GM12878 (cell line): Measurements from ENCODE around the gene CNRIP1. TPM values are rescaled to one million over a fixed set of nuclear protein-coding genes. Genes with fewer than 3 reads are reported as not detected.

Experiments
- ATAC-seq: fragments of 200-7000 bp; cut with Tn5 transposase; 3 replicates; pipeline ENCODE4 v1.9.1; 2020; ENCODE audit warnings: mild to moderate bottlenecking, moderate library complexity
- BruUV-seq: library from RNA; stranded (reverse); fragments of 400-500 nt; replicated peaks from 2 replicates; lab custom pipeline; 2021; lab: Mats Ljungman, UMichigan
- CTCF ChIA-PET: fragments of 300-600 bp; sonication (Branson Sonifier 250); formaldehyde crosslinking; extraction: SDS; loops from one replicate; lab custom pipeline; 2021; ENCODE audit warnings: inconsistent platforms; lab: Yijun Ruan, JAX
- POLR2A ChIA-PET: fragments of 350-600 bp; formaldehyde crosslinking; extraction: SDS; loops from one replicate; lab custom pipeline; 2021; ENCODE audit warnings: inconsistent platforms; lab: Charles Lee
- RAD21 ChIA-PET: fragments of 300-600 bp; sonication (Branson Sonifier 250); formaldehyde crosslinking; loops from one replicate; lab custom pipeline; 2023; ENCODE audit warnings: antibody characterized with exemption; ENCODE audit not compliant: unreplicated experiment; lab: Charles Lee
- SMC1A ChIA-PET: fragments of 300-600 bp; sonication (Branson Sonifier 250); formaldehyde crosslinking; loops from one replicate; lab custom pipeline; 2023; ENCODE audit not compliant: unreplicated experiment, uncharacterized antibody; lab: Charles Lee
- DNase-seq: peaks from one replicate; pipeline ENCODE4 v3.0.0-alpha.2; 2011; ENCODE audit warnings: low read depth, low spot score
- FAIRE-seq: peaks from 3 replicates; lab custom pipeline; 2011; peaks lifted over from hg19 to GRCh38; lab: Jason Lieb, UNC
- H2AFZ ChIP-seq: 2 replicates; pipeline ENCODE4 v1.6.0; 2011; ENCODE audit warnings: low read depth, low read length, control low read depth; ENCODE audit not compliant: control insufficient read depth
- H3K27ac ChIP-seq: 2 replicates; pipeline ENCODE4 v1.5.1; 2011; ENCODE audit warnings: control low read depth; ENCODE audit not compliant: control insufficient read depth, insufficient read depth
- H3K27me3 ChIP-seq, 2 experiments: replicated peaks in 1 of 2; 2 replicates each; pipeline versions ENCODE4 v1.6.0 to v1.6.1; 2011; ENCODE audit warnings: low read length in 1 of 2; ENCODE audit not compliant: control insufficient read depth in 2 of 2, insufficient read depth in 2 of 2
- H3K36me3 ChIP-seq, 2 experiments: 2 replicates each; pipeline ENCODE4 v1.5.1; 2011; ENCODE audit warnings: low read length in 1 of 2; ENCODE audit not compliant: control insufficient read depth in 2 of 2, insufficient read depth in 2 of 2
- H3K4me1 ChIP-seq: 2 replicates; pipeline ENCODE4 v1.6.1; 2011; ENCODE audit warnings: mild to moderate bottlenecking, low read length, moderate library complexity, mixed read lengths; ENCODE audit not compliant: control insufficient read depth, insufficient read depth
- H3K4me2 ChIP-seq: 2 replicates; pipeline ENCODE4 v1.6.0; 2011; ENCODE audit warnings: control low read depth; ENCODE audit not compliant: control insufficient read depth, insufficient read depth
- H3K4me3 ChIP-seq: fragments of 200-600 bp; sonication (generic); 2 replicates; pipeline ENCODE4 v1.5.1; 2016
- H3K79me2 ChIP-seq: 2 replicates; pipeline ENCODE4 v1.6.0; 2011; ENCODE audit warnings: low read length; ENCODE audit not compliant: control insufficient read depth, insufficient read depth
- H3K9ac ChIP-seq: 2 replicates; pipeline ENCODE4 v1.8.0; 2011; ENCODE audit warnings: low read length, control low read depth, mixed read lengths; ENCODE audit not compliant: control insufficient read depth, insufficient read depth
- H3K9me3 ChIP-seq: replicated peaks from 3 replicates; pipeline ENCODE4 v1.5.1; 2011; ENCODE audit warnings: mild to moderate bottlenecking, low read length; ENCODE audit not compliant: control insufficient read depth, insufficient read depth
- H4K20me1 ChIP-seq: 2 replicates; pipeline ENCODE4 v1.6.0; 2011; ENCODE audit not compliant: control insufficient read depth, insufficient read depth
- CBX5 ChIP-seq: sonication (generic); IDR thresholded peaks from 2 replicates; pipeline ENCODE4 v1.6.1; 2016; ENCODE audit warnings: low read depth, moderate library complexity, mild to moderate bottlenecking, inconsistent platforms
- CEBPB ChIP-seq, 2 experiments: fragments of 150-350 bp in 1 of 2; IDR thresholded peaks; 2 replicates each; pipeline ENCODE4 v1.6.1; 2012 to 2014; ENCODE audit warnings: low read depth in 2 of 2, low read length in 2 of 2, borderline replicate concordance in 1 of 2, inconsistent platforms in 1 of 2
- ESRRA ChIP-seq: IDR thresholded peaks from 2 replicates; pipeline ENCODE4 v1.6.1; 2012; ENCODE audit warnings: mild to moderate bottlenecking, low read length, improper control_type of control experiment
- MTA3 ChIP-seq: IDR thresholded peaks from 2 replicates; pipeline ENCODE4 v1.6.1; 2012; ENCODE audit warnings: low read length, inconsistent platforms, borderline replicate concordance
- POLR2AphosphoS5 ChIP-seq: IDR thresholded peaks from 2 replicates; pipeline ENCODE4 v1.6.1; 2011; ENCODE audit warnings: mild to moderate bottlenecking, low read length, inconsistent platforms
- RAD21 ChIP-seq: IDR thresholded peaks from 2 replicates; pipeline ENCODE4 v1.6.1; 2011; ENCODE audit warnings: mild to moderate bottlenecking, low read depth, low read length, moderate library complexity; ENCODE audit not compliant: insufficient read depth
- SMC3 ChIP-seq: IDR thresholded peaks from 2 replicates; pipeline ENCODE4 v1.6.1; 2011; ENCODE audit warnings: low read length, improper control_type of control experiment, borderline replicate concordance
- TAF1 ChIP-seq: IDR thresholded peaks from 2 replicates; pipeline ENCODE4 v1.6.1; 2011; ENCODE audit warnings: mild to moderate bottlenecking, low read depth, low read length, borderline replicate concordance
- TCF7 ChIP-seq: IDR thresholded peaks from 2 replicates; pipeline ENCODE4 v1.6.1; 2014; ENCODE audit warnings: antibody characterized with exemption, borderline replicate concordance
- YY1 ChIP-seq: IDR thresholded peaks from 2 replicates; pipeline ENCODE4 v1.6.1; 2011; ENCODE audit warnings: low read depth, mild to moderate bottlenecking, low read length
- ZNF592 ChIP-seq: fragments of 450-650 bp; IDR thresholded peaks from 2 replicates; pipeline ENCODE4 v1.6.1; 2017; ENCODE audit warnings: mild to moderate bottlenecking, moderate library complexity
- WGBS: methylation state at CpG from one replicate; pipeline ENCODE4 v1.1.6; 2016; ENCODE audit warnings: low lambda C conversion rate; ENCODE audit not compliant: insufficient replicate concordance, insufficient coverage; ENCODE audit errors: missing lambda C conversion rate; 5-methylcytosine and 5-hydroxymethylcytosine counted together
- in situ Hi-C: fragments of 300-500 bp; cut with MboI; formaldehyde crosslinking; loops from 9 replicates; pipeline ENCODE4 v1.14.3; 2018; ENCODE audit warnings: mixed read lengths
- intact Hi-C: fragments of 100-400 bp; cut with micrococcal nuclease; formaldehyde crosslinking; loops from one replicate; pipeline ENCODE4 v1.14.2; 2022; ENCODE audit not compliant: unreplicated experiment
- polyA plus RNA-seq, 11 experiments: library from polyadenylated mRNA; depleted of rRNA in 4 of 11; unstranded in 6 of 11; stranded (reverse) in 5 of 11; fragments of >200 nt; fragmentation: Nextera tagmentation in 4 of 11; fragmentation: Illumina TruSeq in 1 of 11; extraction: Ambion mirVana in 4 of 11; extraction: Trizol in 1 of 11; gene quantifications; 1 replicate in 1 of 11; 2 replicates in 10 of 11; pipeline versions ENCODE4 v1.2.1 to v1.2.3, GENCODE V29; 2011 to 2016; ENCODE audit warnings: inconsistent platforms in 2 of 11, missing spikeins in 2 of 11, low read depth in 1 of 11
- total RNA-seq, 4 experiments: library from RNA; depleted of rRNA in 3 of 4; stranded (reverse); fragments of >200 nt in 3 of 4; fragmentation: Illumina TruSeq in 1 of 4; extraction: Trizol in 1 of 4; gene quantifications; 2 replicates each; pipeline versions ENCODE4 v1.2.1 to v1.2.3, GENCODE V29; 2013 to 2021
- TF ChIP-seq, protein P1 (sequence below), 3 experiments: IDR thresholded peaks in 2 of 3; conservative IDR thresholded peaks in 1 of 3; 2 replicates each; pipeline ENCODE4 v1.5.1; 2011; ENCODE audit warnings: low read depth in 3 of 3, low read length in 3 of 3, mild to moderate bottlenecking in 3 of 3, control low read depth in 2 of 3, moderate library complexity in 2 of 3, inconsistent platforms in 1 of 3, mixed read lengths in 1 of 3; ENCODE audit not compliant: control insufficient read depth in 2 of 3, insufficient read depth in 1 of 3; ENCODE audit errors: extremely low read depth in 1 of 3

Gene CNRIP1
- total and polyA plus RNA-seq, 10 of the 15 experiments (the other 5 are each of a cell fraction or from before 2014, with no cell fraction given) = not detected

DNA sequence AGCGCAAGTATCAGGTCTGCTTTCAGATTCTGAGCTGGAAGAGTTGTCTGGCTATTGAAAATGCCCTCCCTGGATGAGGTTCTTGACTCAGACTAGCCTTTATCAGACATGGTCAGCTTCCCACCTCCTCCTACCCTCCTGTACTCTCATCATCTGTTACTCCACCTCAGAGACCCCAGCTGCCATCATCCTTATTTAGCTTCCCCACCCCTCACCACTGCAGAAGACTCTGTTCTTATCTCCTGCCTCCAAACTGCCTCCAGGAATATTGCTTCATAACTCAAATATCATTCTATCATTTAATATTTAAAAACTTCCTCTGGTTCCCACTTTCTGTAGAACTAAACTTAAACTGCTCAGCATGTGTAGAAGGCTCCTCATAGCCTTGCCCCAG is 36.3 kb downstream of the CNRIP1 start (continued):
- no peak for TF ChIP-seq ESRRA
- no peak for TF ChIP-seq MTA3

DNA sequence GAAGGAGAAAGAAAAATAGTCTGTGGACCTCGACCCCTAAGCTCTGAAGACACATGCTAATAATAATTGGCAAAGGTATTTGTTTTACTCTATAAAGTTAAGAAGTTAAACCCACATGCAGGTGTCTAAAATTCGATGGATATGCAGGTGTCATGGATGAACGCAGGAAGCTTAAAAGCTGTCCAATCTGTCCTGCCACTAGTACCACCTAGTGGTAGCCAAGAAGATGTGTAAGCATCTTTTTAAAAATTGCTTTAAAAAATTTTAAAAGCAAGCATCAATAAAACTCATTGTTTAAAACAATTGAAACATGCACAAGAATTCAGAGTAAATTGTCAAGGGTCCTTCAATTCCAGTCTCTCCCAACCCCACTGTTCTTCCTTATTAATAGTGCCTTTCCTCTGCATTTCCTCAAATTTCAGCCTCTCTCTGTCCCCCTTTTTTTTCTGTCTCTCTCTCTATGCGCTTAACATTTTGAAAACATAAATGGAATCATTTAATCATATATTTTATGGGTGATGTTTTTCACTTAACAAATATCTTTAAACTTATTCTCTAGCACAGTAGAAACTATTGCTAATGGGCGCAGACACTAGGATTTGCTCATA is 36.8 kb downstream of the CNRIP1 start:
- CTCF ChIA-PET = interaction anchor here (0.6 to 10.0 kb wide), 33 partner anchors 9 to 181 kb away, joined by 3 to 130 read pairs (median 6); no protein-coding TSS in a partner anchor
- no peaks in the 10 kb centered on the region for H3K27me3 ChIP-seq
- RAD21 ChIA-PET = interaction anchor here (0.9 to 3.3 kb wide), 11 partner anchors 9 to 1007 kb away, joined by 3 to 41 read pairs (median 5); partner anchors contain the start of gene C1D
- peak; percentile 84 for TF ChIP-seq SMC3
- TF ChIP-seq, protein P1, sequence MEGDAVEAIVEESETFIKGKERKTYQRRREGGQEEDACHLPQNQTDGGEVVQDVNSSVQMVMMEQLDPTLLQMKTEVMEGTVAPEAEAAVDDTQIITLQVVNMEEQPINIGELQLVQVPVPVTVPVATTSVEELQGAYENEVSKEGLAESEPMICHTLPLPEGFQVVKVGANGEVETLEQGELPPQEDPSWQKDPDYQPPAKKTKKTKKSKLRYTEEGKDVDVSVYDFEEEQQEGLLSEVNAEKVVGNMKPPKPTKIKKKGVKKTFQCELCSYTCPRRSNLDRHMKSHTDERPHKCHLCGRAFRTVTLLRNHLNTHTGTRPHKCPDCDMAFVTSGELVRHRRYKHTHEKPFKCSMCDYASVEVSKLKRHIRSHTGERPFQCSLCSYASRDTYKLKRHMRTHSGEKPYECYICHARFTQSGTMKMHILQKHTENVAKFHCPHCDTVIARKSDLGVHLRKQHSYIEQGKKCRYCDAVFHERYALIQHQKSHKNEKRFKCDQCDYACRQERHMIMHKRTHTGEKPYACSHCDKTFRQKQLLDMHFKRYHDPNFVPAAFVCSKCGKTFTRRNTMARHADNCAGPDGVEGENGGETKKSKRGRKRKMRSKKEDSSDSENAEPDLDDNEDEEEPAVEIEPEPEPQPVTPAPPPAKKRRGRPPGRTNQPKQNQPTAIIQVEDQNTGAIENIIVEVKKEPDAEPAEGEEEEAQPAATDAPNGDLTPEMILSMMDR (IDR thresholded peaks at IDR 0.05 in 2 of 3, conservative IDR thresholded peaks at IDR 0.05 in 1 of 3; ENCODE audit: control insufficient read depth in 2 of 3, extremely low read depth in 1 of 3, insufficient read depth in 1 of 3, low read depth in 3 of 3, low read length in 3 of 3) = peak; percentile 69 to 77 (median 70); a peak in 5 of 6 replicates
- no peak for TF ChIP-seq TAF1
- peak; percentile 74 for TF ChIP-seq YY1
- TF ChIP-seq CEBPB (IDR thresholded peaks at IDR 0.05; ENCODE audit: borderline replicate concordance in 1 of 2, low read depth in 2 of 2, low read length in 2 of 2) = no peak
- TF ChIP-seq TCF7 = 0 out of 2 replicates have a peak, but pooled peaks have one; percentile 7
- TF ChIP-seq CBX5 = no peak
- no peak for TF ChIP-seq POLR2AphosphoS5
- peak; percentile 84 for TF ChIP-seq RAD21
- TF ChIP-seq ZNF592 = 0 out of 2 replicates have a peak, but pooled peaks have one; percentile 15
- no peaks in the 10 kb centered on the region for H3K36me3 ChIP-seq
- WGBS = 37% methylated on average over 5 of the region's 5 CpGs
- H3K27ac ChIP-seq = no peak overlapping the region
- in situ Hi-C loops = no loop called here
- peak; percentile 84 for ATAC-seq
- no TSS peak for BruUV-seq
- no peak overlapping the region for H2AFZ ChIP-seq
- POLR2A ChIA-PET = interaction anchor here (0.6 kb wide), 1 partner anchor 159 kb away, joined by 3 read pairs; no protein-coding TSS in a partner anchor
- FAIRE-seq = peak; percentile 77
- intact Hi-C loops = loop anchor here (1.0 to 10.0 kb wide), 3 partner anchors 86 to 228 kb away; no protein-coding TSS in a partner anchor
- H3K79me2 ChIP-seq = no peaks in the 10 kb centered on the region
- SMC1A ChIA-PET = interaction anchor here (0.8 to 6.7 kb wide), 28 partner anchors 8 to 334 kb away, joined by 3 to 64 read pairs (median 4); partner anchors contain the start of genes C1D and PNO1
- no peak overlapping the region for H3K9ac ChIP-seq
- H3K4me2 ChIP-seq = no peak overlapping the region
- no peaks in the 10 kb centered on the region for H4K20me1 ChIP-seq
- DNase-seq = no peak
- no peaks in the 10 kb centered on the region for H3K9me3 ChIP-seq
- no peaks in the 10 kb centered on the region for H3K4me1 ChIP-seq
- no peak overlapping the region for H3K4me3 ChIP-seq
